ENCODE results near the gene TNIP1.

The TNIP1 gene

DNA sequence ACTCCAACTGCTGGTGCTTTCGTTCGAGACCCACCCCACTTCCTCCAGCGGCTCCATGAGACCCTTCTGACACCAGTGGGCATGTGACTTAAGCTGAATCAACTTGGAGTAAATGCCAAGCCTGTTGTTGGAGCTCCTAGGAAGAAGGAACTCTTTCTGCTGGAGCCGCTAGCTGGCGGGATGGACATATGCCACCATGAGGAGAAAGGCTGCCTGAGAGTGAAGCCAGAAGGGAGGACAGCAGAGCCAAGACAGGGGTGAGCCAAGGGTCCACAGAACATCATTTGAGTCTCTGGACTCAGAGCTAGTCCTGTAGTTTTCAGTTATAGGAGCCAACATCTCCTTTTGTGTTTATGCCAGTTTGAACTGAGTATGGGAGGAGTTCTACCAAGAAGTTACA lies 40.8 kb upstream of the TNIP1 start:
- TF ChIP-seq Cebpa-rat (IDR thresholded peaks at IDR 0.05), result no peak
- no peak overlapping the region for H3K4me2 ChIP-seq
- no peak overlapping the region for H3K9ac ChIP-seq
- peaks cover 74% of the 10 kb centered on the region for H3K36me3 ChIP-seq
- H3K27me3 ChIP-seq, result no peaks in the 10 kb centered on the region
- H4K20me1 ChIP-seq, result peaks cover 14% of the 10 kb centered on the region
- H3K4me1 ChIP-seq, result peaks cover 51% of the 10 kb centered on the region
- no peak overlapping the region for H3K27ac ChIP-seq
- H3K9me3 ChIP-seq, result no peaks in the 10 kb centered on the region
- no peak overlapping the region for H3K4me3 ChIP-seq

GRCh38 chr5:151121095-151121494 lies 40.3 kb upstream of the TNIP1 start:
- Histone ChIP-seq H4K20me1 (peaks cover 14% of the 10 kb centered on the region), H3K9ac (no peak overlapping the region), H3K4me2 (no peak overlapping the region), H3K4me1 (peaks cover 47% of the 10 kb centered on the region), H3K4me3 (no peak overlapping the region), H3K36me3 (peaks cover 79% of the 10 kb centered on the region), H3K27ac (no peak overlapping the region), H3K9me3 (no peaks in the 10 kb centered on the region), H3K27me3 (no peaks in the 10 kb centered on the region)
- TF ChIP-seq Cebpa-rat (IDR thresholded peaks at IDR 0.05), result no peak

DNA sequence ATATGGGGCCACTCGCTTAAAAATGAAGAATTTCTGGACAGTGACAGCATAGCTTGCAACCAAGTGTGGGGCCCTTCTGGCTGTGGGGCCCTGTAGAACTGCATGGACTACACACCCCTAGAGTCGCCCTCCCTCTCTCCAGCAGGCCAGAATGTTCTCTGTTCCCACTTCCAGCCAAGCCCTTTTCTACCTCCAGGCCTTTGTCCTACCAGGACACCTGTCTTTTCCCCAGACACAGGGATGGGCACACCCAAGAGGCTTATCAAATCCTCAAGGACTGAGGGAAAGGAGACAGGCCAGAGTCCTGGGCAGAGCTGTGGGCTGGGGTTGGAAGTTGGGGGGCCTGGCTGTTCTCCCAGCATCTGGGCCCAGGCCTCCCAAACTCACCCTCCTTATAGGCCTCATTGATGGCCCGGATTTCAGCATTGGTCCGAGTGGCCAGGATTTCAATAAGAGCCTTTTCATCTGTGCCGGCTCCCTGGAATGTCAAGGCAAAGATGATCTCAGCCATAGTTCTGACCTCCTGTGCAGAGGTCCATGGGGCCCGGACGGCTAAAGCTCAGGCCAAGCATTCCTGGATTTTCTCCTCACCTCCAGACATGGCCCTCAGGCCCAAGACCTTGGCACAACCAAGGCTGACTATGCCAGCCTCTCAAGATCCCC lies 38.2 kb upstream of the TNIP1 start:
- Histone ChIP-seq H4K20me1 (peaks cover 8% of the 10 kb centered on the region; the same call in 1 of the 2 replicates), H3K36me3 (peaks cover 78% of the 10 kb centered on the region), H3K9ac (no peak overlapping the region), H3K4me1 (peaks cover 27% of the 10 kb centered on the region), H3K4me2 (no peak overlapping the region), H3K27me3 (no peaks in the 10 kb centered on the region), H3K4me3 (no peak overlapping the region), H3K27ac (no peak overlapping the region), H3K9me3 (no peaks in the 10 kb centered on the region)
- TF ChIP-seq Cebpa-rat (IDR thresholded peaks at IDR 0.05), result no peak

- no peaks in the 10 kb centered on the region for H3K27me3 ChIP-seq
- no peak overlapping the region for H3K4me2 ChIP-seq
- no peak overlapping the region for H3K27ac ChIP-seq
- TF ChIP-seq Cebpa-rat (IDR thresholded peaks at IDR 0.05), result no peak
- no peak overlapping the region for H3K4me3 ChIP-seq
- H3K9me3 ChIP-seq, result no peaks in the 10 kb centered on the region
- no peak overlapping the region for H3K9ac ChIP-seq
- H4K20me1 ChIP-seq, result no peaks in the 10 kb centered on the region
- peaks cover 79% of the 10 kb centered on the region for H3K36me3 ChIP-seq
- H3K4me1 ChIP-seq, result peaks cover 9% of the 10 kb centered on the region; the same call in 1 of the 2 replicates
Measured at GRCh38 chr5:151115272-151115905, 34.6 kb upstream of the TNIP1 start.

DNA sequence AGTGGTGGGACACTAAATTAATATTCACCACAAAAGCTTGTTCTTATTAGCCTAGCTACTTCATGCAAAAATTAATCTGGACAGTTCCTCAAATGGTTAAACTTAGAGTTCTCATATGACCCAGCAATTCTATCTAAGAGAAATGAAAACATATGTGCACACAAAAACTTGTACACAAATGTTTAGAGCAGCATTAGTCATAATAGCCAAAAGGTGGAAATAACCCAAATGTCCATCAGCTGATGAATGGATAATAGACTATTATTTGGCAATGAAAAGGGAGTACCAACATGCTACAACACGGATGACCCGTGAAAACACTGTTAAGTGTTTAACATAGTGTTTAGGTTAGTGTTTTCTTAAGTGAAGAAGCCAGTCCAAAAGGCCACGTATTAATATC lies 32.8 kb upstream of the TNIP1 start:
- Histone ChIP-seq H3K36me3 (peaks cover 79% of the 10 kb centered on the region), H3K4me2 (no peak overlapping the region), H3K4me3 (no peak overlapping the region), H4K20me1 (no peaks in the 10 kb centered on the region), H3K9ac (no peak overlapping the region), H3K27me3 (no peaks in the 10 kb centered on the region), H3K27ac (no peak overlapping the region), H3K4me1 (peaks cover 9% of the 10 kb centered on the region; the same call in 1 of the 2 replicates), H3K9me3 (no peaks in the 10 kb centered on the region)
- TF ChIP-seq Cebpa-rat (IDR thresholded peaks at IDR 0.05), result no peak

DNA sequence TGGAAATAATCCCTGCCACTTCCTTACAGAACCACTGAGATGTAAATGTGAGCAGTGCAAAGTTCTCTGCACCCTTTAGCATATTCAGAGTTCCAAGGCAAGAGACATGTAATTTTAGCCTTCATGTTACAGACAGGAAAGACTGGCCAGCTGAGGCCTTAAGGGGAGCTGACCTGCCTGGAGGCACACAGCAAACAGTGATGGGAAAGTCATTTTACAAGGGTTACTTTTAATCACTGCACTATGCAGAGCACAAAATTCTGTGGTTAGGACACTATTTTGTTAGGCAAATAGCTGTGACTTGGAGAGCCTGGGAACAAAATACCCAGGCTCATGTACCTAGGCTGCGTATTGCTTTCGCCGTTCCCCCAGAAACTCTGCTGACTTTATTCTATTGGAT lies 30.2 kb upstream of the TNIP1 start:
- no peaks in the 10 kb centered on the region for H4K20me1 ChIP-seq
- H3K9ac ChIP-seq, result no peak overlapping the region
- no peak overlapping the region for H3K4me2 ChIP-seq
- no peak overlapping the region for H3K4me3 ChIP-seq
- no peaks in the 10 kb centered on the region for H3K9me3 ChIP-seq
- no peak overlapping the region for H3K27ac ChIP-seq
- no peaks in the 10 kb centered on the region for H3K4me1 ChIP-seq
- no peak for TF ChIP-seq Cebpa-rat (IDR thresholded peaks at IDR 0.05)
- no peaks in the 10 kb centered on the region for H3K27me3 ChIP-seq
- peaks cover 80% of the 10 kb centered on the region for H3K36me3 ChIP-seq

DNA sequence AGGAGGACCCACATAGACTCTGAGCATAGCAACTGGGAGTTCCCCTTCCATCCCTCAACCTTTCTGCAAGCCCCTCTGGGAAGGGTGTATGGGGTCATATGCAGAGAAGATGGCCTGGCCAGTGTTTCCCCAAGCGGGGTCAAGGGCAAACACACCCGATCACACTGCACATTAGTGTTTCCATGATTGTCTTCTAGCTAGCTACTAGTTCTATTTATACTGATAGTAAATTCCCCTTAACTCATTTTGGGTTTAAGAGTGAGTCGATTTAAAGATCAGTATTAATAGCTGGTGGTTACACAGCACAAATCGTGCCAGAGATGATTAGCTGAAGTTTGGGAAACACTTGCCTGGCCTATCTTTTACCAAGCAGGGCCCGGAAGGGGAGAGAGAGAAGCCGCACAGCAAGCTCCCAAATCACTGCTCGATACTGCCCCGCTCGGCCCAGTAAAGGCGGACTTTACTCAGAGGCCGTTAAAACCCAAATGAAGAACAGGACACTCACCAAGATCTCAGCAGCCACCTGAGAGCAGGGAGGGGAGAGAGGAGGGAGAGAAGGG lies 29.4 kb upstream of the TNIP1 start:
- H4K20me1 ChIP-seq, result no peaks in the 10 kb centered on the region
- H3K36me3 ChIP-seq, result peaks cover 83% of the 10 kb centered on the region
- no peak overlapping the region for H3K9ac ChIP-seq

DNA sequence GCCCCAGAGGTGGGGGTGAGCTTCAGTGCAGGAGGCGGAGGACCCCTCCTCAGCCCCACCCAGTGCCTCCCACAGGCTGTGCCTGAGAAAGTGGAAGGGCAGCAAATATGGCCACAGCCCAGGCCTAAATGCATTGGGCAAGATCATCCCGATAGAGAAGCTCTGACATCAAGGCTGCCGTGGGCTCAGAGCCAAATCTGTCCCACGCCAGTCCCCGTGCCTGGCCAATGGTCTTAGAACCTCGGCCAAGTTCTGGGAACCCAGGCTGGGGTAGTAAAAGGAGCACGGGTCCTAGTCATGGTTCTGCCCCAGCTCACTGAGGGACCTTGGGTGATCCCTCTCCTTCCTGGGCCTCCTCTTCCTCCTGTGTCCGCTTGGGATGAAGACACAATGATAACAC lies 27.7 kb upstream of the TNIP1 start:
- no peak overlapping the region for H3K4me3 ChIP-seq
- H3K27me3 ChIP-seq, result no peaks in the 10 kb centered on the region
- no peak overlapping the region for H3K27ac ChIP-seq
- no peak overlapping the region for H3K9ac ChIP-seq
- no peaks in the 10 kb centered on the region for H3K9me3 ChIP-seq
- peaks cover 92% of the 10 kb centered on the region for H3K36me3 ChIP-seq
- no peaks in the 10 kb centered on the region for H3K4me1 ChIP-seq
- no peak for TF ChIP-seq Cebpa-rat (IDR thresholded peaks at IDR 0.05)
- no peak overlapping the region for H3K4me2 ChIP-seq
- no peaks in the 10 kb centered on the region for H4K20me1 ChIP-seq

More for the DNA sequence above, 29.4 kb upstream of the TNIP1 start:
- Histone ChIP-seq H3K4me2 (no peak overlapping the region), H3K27ac (no peak overlapping the region), H3K27me3 (no peaks in the 10 kb centered on the region), H3K4me1 (no peaks in the 10 kb centered on the region), H3K9me3 (no peaks in the 10 kb centered on the region), H3K4me3 (no peak overlapping the region)
- TF ChIP-seq Cebpa-rat (IDR thresholded peaks at IDR 0.05), result no peak

DNA sequence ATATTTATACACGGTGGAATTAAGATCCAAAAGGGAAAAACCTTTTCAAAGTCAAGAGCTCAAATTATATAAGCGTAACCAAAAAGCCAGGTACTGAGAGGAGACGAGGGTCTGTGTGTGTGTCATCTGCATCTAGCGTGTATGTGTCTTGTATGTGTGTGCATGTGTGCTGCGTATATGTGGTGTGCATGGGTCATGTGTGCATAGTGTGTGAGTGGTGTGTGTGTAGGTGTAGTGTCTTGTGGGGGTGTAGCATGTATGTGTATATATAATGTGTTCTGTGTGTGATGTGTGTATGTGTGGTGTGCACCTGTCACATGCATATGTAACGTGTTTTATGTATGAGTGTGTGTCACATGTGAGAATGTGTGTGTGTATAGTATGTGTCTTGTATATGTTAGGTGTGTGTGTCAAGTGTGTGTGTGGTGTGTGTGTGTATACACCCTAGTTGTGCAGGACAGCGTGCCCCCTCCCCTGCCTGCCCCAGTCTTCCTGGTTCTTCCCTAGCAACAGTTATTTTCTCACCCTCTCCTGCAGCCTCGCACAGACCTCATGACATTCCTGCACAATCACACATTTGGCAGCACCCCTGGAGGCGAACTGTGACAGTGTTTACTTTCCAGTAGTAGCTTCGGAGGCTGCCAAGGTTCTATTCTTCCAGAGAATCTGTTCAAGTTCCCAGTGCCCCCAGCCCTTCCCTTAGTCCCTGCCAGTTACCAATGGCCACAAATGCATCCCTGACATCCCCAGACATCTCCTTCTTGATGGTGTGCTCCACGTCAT lies 27.1 kb upstream of the TNIP1 start:
- no peaks in the 10 kb centered on the region for H4K20me1 ChIP-seq
- H3K36me3 ChIP-seq, result peaks cover 96% of the 10 kb centered on the region
- H3K27me3 ChIP-seq, result no peaks in the 10 kb centered on the region
- TF ChIP-seq Cebpa-rat (IDR thresholded peaks at IDR 0.05), result no peak
- no peak overlapping the region for H3K9ac ChIP-seq
- H3K27ac ChIP-seq, result no peak overlapping the region
- H3K4me3 ChIP-seq, result no peak overlapping the region
- no peaks in the 10 kb centered on the region for H3K9me3 ChIP-seq
- no peak overlapping the region for H3K4me2 ChIP-seq
- H3K4me1 ChIP-seq, result no peaks in the 10 kb centered on the region

DNA sequence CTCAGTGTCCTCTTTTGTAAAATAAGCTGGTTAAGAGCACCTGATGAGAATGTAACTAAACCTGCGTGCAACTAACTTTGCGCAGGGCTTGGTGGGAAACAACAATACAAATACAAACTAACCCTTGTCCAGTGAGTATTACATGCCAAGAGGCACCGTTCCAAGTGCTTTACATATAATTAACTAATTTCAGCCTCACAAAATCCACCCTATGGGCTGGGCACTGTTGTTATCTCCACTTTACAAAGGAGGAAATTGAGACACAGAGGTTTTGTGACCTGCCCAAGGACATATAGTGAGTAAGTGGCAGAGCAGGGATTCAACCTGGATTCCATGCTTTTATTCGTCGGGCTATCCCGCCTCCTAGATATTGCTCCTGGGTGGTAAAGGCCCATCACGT lies 26.2 kb upstream of the TNIP1 start:
- Histone ChIP-seq H3K4me1 (no peaks in the 10 kb centered on the region), H3K9ac (no peak overlapping the region), H3K36me3 (peaks cover 94% of the 10 kb centered on the region), H3K27me3 (no peaks in the 10 kb centered on the region), H3K4me2 (no peak overlapping the region), H3K9me3 (no peaks in the 10 kb centered on the region), H3K27ac (no peak overlapping the region), H4K20me1 (no peaks in the 10 kb centered on the region), H3K4me3 (no peak overlapping the region)
- no peak for TF ChIP-seq Cebpa-rat (IDR thresholded peaks at IDR 0.05)
